ENCODE measurements around the gene F2R. TPM values are rescaled to one million over a fixed set of nuclear protein-coding genes. Genes with fewer than 3 reads are reported as not detected.

F2R gene
- total RNA-seq, 1 experiment from 2014 or later = 6.3 TPM

DNA sequence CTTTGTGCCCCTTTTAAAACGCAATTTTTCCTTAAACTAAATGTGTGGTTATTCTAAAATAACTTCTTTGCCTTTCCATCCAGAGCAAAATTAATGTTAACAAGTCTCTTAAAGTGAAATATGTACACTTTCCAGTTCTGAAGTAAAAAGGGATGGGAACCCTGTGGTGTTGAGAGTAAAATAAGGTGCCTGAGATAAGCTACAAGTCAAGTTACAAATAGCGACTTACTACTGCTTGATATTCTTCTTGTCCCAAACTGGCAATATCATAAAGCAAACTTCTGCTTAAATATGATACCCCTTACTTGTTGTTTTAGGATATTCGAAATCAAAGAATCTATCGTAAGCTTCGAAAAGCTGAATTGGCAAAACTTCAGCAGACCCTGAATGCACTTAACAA, 18.3 kb upstream of the F2R start:
- no peak for DNase-seq
- ChIA-PET CTCF (no interaction called here), POLR2A (no interaction called here)
- TF ChIP-seq, protein P1, sequence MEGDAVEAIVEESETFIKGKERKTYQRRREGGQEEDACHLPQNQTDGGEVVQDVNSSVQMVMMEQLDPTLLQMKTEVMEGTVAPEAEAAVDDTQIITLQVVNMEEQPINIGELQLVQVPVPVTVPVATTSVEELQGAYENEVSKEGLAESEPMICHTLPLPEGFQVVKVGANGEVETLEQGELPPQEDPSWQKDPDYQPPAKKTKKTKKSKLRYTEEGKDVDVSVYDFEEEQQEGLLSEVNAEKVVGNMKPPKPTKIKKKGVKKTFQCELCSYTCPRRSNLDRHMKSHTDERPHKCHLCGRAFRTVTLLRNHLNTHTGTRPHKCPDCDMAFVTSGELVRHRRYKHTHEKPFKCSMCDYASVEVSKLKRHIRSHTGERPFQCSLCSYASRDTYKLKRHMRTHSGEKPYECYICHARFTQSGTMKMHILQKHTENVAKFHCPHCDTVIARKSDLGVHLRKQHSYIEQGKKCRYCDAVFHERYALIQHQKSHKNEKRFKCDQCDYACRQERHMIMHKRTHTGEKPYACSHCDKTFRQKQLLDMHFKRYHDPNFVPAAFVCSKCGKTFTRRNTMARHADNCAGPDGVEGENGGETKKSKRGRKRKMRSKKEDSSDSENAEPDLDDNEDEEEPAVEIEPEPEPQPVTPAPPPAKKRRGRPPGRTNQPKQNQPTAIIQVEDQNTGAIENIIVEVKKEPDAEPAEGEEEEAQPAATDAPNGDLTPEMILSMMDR (IDR thresholded peaks at IDR 0.05; ENCODE audit: insufficient read depth in 1 of 2, low read depth in 1 of 2, low read length in 1 of 2, severe bottlenecking in 1 of 2, unreplicated experiment in 1 of 2) = no peak
- Mint-ChIP-seq H3K36me3 (ENCODE audit: insufficient read depth, unreplicated experiment) (peaks cover 42% of the 10 kb centered on the region), H3K4me3 (ENCODE audit: unreplicated experiment) (no peak overlapping the region), H3K4me1 (ENCODE audit: low read depth, unreplicated experiment) (no peaks in the 10 kb centered on the region), H3K27ac (ENCODE audit: unreplicated experiment) (no peak overlapping the region), H3K27me3 (ENCODE audit: insufficient read depth, unreplicated experiment) (no peaks in the 10 kb centered on the region), H3K9me3 (ENCODE audit: unreplicated experiment) (no peaks in the 10 kb centered on the region)
- no peak overlapping the region for H3K4me3 ChIP-seq (ENCODE audit: low read depth, low read length)
- intact Hi-C loops (cut with micrococcal nuclease; ENCODE audit: unreplicated experiment) = no loop called here
- H3K9me3 ChIP-seq = no peaks in the 10 kb centered on the region
- no TSS peak for BruUV-seq (replicated peaks)
- H3K36me3 ChIP-seq (ENCODE audit: control insufficient read depth, insufficient read depth, low read length) = no peaks in the 10 kb centered on the region
- no peaks in the 10 kb centered on the region for H3K4me1 ChIP-seq
- no peaks in the 10 kb centered on the region for H3K27me3 ChIP-seq (replicated peaks; ENCODE audit: control insufficient read depth, insufficient read depth, low read length)

DNA sequence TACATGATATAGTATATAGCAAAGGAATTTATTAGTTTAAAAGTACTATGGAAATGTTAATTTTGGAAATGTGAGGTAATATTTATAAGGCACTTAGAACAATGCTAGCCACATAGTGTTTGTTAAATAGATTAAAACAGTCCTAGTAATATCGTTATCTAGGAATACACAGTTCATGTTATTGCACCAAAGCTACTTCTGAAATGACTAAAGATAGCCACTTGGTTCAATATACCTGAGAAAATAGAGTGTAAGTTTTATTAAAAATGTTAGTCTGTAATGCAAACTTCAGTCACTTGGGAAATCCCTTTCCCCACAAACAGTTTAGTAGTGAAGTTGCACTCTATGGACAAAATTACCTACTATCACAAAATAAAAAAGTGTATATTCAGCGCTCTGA, 15.4 kb upstream of the F2R start:
- Histone ChIP-seq H3K9me3 (no peaks in the 10 kb centered on the region), H3K36me3 (ENCODE audit: control insufficient read depth, insufficient read depth, low read length) (no peaks in the 10 kb centered on the region), H3K27me3 (replicated peaks; ENCODE audit: control insufficient read depth, insufficient read depth, low read length) (no peaks in the 10 kb centered on the region), H3K4me3 (ENCODE audit: low read depth, low read length) (no peak overlapping the region), H3K4me1 (no peaks in the 10 kb centered on the region)
- ChIA-PET POLR2A (no interaction called here), CTCF (no interaction called here)
- H3K9me3 Mint-ChIP-seq (ENCODE audit: unreplicated experiment) = no peaks in the 10 kb centered on the region
- no TSS peak for BruUV-seq (replicated peaks)
- no peak overlapping the region for H3K4me3 Mint-ChIP-seq (ENCODE audit: unreplicated experiment)
- no peaks in the 10 kb centered on the region for H3K27me3 Mint-ChIP-seq (ENCODE audit: insufficient read depth, unreplicated experiment)
- no peaks in the 10 kb centered on the region for H3K4me1 Mint-ChIP-seq (ENCODE audit: low read depth, unreplicated experiment)
- intact Hi-C loops (cut with micrococcal nuclease; ENCODE audit: unreplicated experiment) = no loop called here
- H3K27ac Mint-ChIP-seq (ENCODE audit: unreplicated experiment) = no peak overlapping the region
- TF ChIP-seq, protein P1 (IDR thresholded peaks at IDR 0.05; ENCODE audit: insufficient read depth in 1 of 2, low read depth in 1 of 2, low read length in 1 of 2, severe bottlenecking in 1 of 2, unreplicated experiment in 1 of 2) = no peak
- no peak for DNase-seq
- H3K36me3 Mint-ChIP-seq (ENCODE audit: insufficient read depth, unreplicated experiment) = peaks cover 30% of the 10 kb centered on the region

DNA sequence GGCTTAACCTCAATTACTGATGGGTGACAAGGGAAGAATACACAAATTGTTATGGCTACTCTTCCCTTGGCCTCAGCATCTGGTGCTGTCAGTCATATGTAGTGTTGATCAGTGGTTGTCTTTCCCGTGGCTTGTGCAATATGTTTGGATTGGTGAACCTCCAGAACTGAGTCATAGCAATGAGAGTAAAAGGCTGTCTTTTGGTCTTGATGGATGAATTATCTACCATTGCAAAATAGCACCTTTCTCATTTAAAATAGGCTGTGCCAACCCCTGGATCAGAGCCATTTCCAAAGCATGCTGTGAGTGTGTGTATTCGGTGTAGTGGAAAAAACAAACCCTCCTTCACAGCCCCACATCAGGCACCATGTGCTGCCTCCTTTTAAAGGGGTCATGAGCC, 14.6 kb upstream of the F2R start:
- no peaks in the 10 kb centered on the region for H3K36me3 ChIP-seq (ENCODE audit: control insufficient read depth, insufficient read depth, low read length)
- BruUV-seq (replicated peaks) = no TSS peak
- H3K27me3 Mint-ChIP-seq (ENCODE audit: insufficient read depth, unreplicated experiment) = no peaks in the 10 kb centered on the region
- POLR2A ChIA-PET = no interaction called here
- H3K27ac Mint-ChIP-seq (ENCODE audit: unreplicated experiment) = no peak overlapping the region
- no peaks in the 10 kb centered on the region for H3K4me1 Mint-ChIP-seq (ENCODE audit: low read depth, unreplicated experiment)
- CTCF ChIA-PET = no interaction called here
- H3K4me3 ChIP-seq (ENCODE audit: low read depth, low read length) = no peak overlapping the region
- peaks cover 23% of the 10 kb centered on the region for H3K36me3 Mint-ChIP-seq (ENCODE audit: insufficient read depth, unreplicated experiment)
- no peaks in the 10 kb centered on the region for H3K9me3 Mint-ChIP-seq (ENCODE audit: unreplicated experiment)
- intact Hi-C loops (cut with micrococcal nuclease; ENCODE audit: unreplicated experiment) = no loop called here
- TF ChIP-seq, protein P1 (IDR thresholded peaks at IDR 0.05; ENCODE audit: insufficient read depth in 1 of 2, low read depth in 1 of 2, low read length in 1 of 2, severe bottlenecking in 1 of 2, unreplicated experiment in 1 of 2) = no peak
- H3K4me3 Mint-ChIP-seq (ENCODE audit: unreplicated experiment) = no peak overlapping the region
- DNase-seq = no peak
- no peaks in the 10 kb centered on the region for H3K4me1 ChIP-seq
- no peaks in the 10 kb centered on the region for H3K9me3 ChIP-seq
- H3K27me3 ChIP-seq (replicated peaks; ENCODE audit: control insufficient read depth, insufficient read depth, low read length) = no peaks in the 10 kb centered on the region
